ENCODE data around the gene NECAB2.

The NECAB2 gene

DNA sequence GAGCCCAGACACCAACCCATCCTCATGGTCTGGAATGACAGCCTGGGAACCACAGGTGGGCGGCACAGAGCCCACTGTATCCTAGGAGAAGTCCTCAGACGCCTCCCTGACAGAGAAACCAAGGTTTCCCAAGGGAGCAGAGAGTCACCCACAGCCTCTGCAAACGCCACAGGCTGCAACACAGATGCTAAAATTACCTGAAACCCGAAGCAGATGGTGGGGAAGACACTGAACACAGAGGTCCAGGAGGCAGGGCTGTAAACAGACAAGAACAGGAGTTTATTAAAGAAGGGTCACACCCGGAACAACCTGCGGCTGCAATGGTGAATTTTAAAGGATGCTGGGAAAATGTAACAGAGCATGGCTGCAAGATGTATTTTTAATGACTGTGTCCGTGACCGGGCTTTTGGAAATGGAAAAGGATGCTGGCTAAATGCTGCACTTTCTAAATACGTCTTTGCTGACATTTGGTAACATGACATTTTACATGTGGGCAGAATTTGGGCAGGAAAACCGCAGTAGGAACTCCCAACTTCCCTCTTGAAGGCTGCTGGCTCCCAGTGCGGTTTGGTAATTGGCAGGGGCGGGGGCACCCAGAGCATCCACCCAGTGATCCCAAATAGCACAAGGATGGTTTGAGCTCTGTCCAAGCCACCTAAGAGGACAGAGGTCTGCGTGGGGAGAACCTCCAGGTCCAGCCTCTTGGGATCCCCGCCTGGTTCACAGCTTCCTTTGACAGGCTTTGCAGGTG, 61.4 kb downstream of the NECAB2 start:
- DNase-seq = no peak

DNA sequence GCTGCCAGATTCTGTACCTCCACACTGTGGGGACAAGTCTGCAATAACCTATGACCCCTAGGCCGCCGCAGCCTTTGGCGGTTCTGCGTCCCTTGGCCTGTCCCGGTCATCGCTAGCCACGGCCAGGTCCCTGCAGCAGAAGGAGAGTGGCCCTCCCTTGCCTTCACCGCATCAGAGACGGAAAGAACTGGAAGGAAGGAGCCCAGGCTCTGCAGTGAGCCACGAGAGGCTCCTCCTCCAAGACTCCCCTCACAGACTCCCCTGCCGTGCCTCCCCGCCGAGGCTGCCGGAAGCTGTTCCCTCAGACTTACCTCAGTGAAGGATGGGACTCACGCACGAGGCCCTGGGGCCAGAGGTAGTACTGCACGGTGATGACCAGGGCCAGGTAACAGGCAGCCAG, 63.5 kb downstream of the NECAB2 start:
- no peak for DNase-seq

DNA sequence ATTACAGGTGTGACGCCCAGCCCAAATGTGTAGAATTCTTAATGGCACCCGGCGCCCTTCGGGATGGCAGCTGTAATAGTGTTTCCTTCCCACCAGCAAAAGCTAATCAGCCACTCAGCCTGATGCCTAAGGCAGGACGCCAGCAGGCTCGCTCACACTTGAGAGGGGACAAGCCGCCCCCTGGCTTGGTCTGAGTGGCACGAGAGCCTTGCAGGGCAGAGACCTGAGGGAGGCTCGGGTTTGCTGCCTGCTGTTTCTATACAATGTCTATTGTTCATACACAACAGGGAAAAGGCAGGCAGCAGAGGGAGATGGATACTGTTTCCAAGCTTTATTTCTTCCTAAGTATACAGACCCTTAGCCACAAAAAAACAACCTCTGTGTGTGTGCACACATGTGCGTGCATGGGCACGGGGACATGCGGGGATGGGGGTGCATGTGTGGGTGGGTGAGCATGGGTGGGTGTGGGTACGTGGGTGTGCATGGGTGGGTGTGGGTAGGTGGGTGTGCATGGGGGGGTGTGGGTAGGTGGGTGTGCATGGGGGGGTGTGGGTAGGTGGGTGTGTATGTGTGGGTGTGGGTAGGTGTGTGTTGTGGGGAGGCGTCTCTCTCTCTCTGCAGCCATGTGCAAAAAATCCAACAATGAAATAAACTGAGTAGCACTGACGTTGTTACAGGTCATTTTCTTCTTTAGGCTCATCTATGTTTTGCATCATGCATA, 64.6 kb downstream of the NECAB2 start:
- no peak for DNase-seq

DNA sequence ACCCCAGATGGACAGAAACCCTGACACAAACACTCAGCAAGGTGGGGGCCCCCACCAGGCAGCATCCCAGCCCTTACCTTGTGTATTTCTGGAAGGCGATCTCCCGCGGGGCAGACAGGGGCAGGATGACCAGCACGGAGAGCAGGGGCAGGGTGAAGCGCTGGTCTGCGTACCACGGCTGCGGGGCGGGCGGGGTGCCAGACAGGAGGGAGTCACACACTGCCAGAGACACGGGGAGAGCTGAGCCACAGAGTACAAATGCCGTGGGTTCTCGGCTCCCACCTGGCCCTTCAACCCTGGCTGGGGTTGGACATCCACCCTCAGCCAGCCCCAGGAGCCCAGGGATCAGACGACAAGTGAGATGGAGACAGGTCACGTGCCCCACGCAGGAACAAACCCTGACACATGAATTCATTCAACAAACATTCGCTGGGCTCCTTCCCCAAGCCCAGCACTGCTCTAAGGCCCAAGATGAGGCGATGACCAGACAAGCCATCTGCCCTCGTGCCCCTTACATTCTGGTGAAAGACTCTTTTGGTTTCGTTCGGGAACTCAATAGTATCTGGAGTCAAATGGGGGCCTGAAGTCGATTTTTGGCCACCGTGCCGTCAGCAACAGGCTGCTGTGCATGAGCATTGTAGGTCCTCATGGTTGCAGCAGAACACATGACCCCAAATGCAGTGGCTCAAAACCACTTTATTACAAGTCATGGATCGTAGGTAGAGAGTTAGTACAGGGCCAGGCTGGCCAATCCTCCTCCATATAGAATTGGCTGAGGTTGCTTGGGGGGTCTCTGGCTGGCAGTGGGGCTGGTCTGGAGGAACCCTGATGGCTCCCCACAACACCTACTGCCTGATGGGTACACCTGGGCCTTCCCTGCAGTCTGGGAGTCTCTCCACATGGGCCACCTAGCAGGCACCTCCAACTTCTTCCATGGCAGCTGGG, 65.5 kb downstream of the NECAB2 start:
- no peak for DNase-seq

DNA sequence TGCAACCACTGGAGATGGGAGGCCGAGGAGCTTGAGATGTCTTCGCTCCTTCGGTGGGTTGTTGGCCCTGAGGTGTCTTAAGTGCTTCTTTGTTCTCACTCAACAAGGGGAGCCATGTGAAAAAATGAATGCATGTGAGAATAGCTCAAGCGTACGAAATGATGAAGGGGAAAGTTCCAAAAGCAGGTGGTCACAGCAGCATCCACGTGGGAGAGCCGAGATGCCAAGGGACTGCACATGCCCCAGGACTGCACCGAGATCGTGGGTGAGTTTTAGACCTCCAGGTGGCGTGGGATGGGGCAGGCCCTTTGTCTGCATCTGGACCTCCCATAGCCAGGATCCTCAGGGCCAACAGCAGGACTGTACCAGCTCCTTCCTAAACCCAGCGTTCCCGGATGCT, 66.5 kb downstream of the NECAB2 start:
- DNase-seq = no peak

DNA sequence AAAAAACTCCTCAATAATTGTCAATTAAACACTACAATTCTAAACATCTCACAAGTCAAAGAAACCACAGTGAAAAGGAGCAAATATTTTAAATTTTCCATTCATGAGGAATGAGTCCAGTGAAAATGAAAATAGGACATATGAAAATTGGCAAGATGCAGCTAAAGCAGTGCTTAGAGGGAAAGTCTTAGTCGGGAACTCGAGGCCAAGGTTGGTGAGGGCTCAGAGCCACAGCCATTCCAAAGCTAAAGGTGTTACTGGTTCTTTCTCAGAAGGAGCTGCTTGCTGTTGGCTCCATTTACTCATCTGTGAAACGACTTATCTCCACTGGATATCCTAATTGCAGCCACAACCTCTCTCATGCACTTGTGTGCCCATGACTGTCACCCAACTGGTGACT, 68.1 kb downstream of the NECAB2 start:
- no peak for DNase-seq

DNA sequence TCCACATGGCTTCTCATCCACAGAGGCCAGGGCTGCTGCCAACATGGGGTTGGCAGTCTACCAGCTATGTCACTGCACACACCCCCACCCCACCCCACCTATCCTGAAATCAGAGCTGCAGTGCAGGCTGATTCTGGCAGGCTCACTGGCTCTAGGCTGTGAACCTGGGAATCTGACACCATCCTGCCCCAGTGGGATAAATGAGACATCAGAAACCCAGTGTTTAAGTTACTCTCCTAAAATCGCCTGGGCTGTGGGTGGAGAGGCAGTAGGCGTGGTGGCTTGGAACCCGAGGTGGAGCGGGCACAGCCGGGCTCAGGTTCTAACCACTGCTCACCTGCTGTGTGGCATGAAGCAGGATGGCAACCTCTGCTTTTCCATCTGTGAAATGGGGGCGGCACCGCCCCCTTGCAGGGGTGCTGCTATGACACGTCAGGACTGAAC, 69.0 kb downstream of the NECAB2 start:
- no peak for DNase-seq

DNA sequence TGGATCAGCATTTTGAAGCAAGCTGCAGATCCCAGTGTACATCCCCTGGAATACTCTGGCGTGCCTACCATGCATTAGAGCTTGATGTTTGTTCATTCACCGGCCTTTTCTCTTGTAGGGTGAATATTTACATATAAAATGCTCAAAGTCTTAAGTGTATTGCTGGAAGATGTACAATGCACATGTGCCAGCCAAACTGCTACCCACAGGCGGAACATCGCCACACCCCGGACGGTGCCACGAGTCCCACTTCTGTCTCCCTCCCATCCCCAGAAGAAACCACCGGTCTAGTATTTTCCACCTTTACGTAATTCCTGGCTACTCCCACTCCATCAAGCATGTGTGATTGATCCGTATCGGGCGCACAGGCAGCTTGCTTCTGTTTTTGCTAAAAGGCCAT, 70.4 kb downstream of the NECAB2 start:
- no peak for DNase-seq

DNA sequence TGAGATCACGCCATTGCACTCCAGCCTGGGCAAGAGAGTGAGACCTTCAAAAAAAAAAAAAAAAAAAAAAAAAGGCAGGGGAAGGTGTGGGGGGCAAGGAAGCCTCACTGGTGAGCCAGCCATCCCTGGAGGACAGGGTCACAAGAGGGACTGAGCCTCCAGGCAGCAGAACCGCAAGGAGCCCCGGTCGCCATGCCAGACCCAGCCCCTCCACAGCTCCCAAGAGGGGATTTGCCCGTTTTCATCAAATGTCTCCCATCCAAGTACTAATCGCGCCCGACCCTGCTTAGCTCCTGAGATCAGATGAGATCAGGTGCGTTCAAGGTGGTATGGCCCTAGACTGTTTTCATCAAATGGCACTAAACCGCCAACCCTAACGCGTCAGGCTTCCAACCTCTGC, 71.7 kb downstream of the NECAB2 start:
- no peak for DNase-seq

DNA sequence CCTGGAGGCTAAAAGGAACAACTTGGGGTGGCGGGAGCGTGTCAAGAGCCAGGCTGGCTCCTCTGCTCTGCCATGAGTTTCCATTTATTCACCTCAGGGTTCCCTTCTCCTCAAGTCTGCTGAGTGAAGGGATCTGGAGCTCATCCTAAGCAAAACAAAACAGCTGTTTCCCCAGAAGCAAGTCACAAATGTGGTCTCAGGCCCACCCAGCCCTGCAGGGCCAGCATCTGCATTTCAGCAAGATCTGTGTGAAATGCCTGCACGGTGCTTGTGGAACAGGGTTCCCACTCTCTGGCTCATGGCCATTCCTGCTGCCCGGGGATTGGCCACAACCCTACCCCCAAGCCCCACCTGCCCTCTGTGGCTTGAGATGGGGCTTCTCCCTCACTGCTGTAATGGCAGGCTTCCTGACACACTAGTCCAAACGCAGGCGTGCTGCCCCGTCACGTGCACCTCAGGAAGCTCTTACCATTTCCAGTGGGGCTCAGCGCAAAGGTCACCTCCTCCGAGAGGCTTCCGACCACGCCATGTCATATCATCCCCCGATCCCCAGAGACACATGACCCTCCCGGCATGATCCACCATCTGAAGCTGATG, 72.3 kb downstream of the NECAB2 start:
- DNase-seq = no peak

DNA sequence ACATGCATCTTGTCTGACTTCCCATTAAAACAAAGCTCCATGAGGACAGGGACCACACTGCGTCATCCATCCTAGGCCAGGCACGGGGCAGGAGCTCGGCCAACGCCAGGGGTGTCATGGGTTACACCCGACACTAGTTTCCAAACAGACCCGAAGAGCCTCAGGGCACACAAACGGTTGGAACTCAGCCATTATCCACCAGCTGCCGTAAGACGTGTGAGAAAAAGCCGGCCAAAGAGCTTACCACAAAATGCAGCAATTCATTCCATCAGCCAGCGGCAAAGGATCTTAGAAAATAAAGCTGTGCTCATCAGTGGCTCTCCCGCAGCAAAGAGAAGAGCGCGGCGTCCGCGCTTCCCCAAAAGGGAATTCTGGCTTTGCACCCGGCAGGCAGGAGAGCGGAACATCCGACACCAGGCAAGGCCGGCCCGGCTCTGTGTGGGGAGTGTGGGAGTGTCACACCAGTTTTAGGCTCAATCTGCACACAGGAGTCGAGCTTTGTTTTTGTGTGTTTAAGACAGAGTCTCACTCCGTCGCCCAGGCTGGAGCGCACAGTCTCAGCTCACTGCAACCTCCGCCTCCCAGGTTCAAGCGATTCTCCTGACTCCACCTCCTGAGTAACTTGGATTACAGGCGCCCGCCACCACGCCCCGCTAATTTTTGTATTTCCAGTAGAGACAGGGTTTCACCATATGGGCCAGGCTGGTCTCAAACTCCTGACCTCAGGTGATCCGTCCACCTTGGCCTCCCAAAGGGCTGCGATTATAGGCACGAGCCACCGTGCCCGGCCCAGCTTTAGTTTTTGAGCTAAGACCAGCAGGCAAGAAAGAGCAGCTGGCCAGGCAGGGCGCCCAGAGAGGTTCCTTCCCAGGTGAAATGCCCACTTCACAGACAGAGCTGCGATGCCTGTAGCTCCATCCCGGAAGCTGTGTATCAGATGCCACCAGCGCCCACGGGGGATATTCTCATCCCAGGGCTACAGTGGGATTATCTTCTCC, 73.1 kb downstream of the NECAB2 start:
- DNase-seq = no peak

DNA sequence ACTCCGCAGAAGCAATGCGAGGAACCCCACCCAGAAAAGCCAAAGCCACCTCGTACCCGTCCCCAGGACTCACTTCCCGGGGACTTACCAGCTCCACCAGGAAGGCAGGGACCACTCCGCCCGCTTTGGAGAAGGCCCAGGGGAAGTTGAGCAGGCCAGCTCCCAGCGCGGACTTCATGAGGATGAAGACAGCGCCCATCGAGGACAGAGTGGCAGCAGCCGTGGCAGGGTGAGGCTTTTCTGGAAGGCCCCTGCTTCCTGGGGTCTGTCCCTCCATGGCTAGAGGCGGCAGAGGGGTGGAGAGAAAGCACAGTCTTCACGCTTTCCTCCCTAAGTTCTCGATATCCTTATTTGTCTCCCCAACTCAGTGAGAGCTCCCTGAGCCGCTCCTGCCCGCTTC, 73.8 kb downstream of the NECAB2 start:
- DNase-seq = no peak

DNA sequence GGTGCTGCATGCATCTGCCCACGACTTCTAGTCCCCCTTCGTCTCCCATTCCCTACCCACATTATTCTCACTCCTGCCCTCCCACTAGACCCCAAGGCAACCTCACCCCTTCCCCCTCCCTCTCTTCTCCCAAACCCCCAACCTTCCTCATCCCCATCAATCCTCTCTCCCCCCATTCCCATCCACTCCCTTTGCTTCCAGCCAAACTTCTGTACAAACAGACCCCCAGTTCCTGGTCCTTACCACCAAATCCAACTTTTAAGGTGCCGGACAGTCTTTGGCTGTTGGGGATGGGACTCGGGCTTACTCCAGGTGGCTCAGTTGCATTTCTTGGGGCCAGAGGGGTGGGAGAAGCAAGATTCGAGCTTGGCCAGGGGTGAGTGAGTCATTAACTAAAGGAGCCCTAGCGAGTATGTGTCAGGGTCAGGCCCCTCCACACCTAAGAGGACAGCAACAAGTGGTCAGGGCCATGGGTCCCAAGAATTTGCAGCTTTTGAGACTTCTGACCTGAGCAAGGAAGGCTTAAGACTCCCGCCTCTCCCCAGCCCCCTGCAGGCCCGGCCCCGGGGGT, 74.3 kb downstream of the NECAB2 start, which contains the start of gene SLC38A8:
TSS of gene SLC38A8 (minus strand) at position 488 of the 571 bp plus-strand sequence. CDS start 638 bp downstream, outside the sequence.
- no peak for DNase-seq

DNA sequence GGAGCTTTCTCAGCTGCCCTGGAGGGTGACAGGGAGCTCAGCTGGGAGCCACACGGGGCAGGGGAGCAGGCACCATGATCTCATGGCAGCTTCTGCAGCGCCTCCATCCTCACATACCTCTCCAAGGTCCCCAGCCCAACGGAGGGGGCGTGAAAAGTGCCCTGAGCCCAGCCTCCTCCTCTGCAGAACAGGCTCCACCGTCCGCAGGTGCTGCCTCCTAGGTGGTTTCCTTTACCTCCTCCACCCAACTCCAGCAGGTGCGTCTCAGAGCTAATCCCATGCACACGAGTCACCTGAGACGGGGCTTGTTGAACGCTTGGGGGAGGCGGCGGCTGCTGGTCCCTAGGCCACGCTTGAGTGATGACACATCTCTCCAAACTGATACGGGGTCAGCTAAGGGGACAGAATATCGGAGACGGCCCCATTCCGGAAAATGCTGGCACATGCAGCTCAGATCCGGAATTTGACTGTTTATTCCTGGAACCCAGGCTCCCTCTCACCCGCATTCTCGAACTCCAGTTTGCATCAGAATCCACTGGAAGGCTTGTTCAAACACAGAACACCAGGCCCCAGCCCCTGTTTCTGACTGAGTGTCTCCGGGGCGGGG, 74.9 kb downstream of the NECAB2 start:
- peak; percentile 11 for DNase-seq

DNA sequence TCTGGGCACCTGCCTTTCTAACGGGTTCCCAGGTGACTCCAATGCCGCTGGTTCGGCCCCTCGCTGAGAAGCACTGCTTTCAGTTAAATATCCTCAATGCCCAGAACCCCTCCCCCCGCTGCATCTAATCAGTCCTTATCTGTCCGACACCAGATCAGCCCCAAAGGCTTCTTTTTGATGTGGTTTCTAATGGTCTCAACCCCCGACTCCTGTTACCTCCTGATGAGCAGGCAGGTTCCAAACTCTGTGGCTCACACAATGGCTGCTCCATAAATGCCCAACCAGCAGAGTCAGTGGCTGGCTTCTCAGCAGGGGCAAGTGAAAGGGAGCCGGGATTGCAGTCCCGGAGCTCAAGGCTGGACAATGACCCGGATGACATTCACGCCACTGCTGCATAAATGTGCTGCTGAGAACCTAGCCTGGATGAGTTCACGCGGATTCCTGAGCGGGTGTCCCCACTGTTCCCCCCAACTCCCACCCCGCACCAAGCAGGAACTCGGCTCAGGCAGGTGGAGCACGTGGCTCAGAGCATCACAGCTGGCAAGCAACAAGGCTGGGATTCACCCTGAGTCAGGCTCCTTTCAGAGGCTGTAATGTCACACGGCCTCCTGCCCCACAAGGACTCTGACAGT, 75.6 kb downstream of the NECAB2 start:
- no peak for DNase-seq

DNA sequence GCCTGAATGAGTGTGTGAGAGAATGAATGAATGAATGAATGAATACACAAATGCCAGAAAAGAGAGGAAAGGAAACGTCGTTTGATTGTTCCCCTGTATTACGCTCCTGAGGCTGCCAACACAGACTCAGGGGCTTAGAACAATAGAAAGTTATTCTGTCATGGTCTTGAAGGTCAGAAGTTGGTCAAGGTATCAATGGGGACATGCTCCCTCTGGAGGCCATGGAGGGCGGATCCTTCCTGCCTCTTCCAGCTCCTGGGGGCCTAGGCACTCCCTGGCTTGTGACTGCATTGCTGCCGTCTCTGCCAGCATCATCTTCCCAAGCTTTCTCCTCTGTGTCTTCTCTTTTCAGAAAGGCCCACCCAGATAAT, 76.1 kb downstream of the NECAB2 start:
- no peak for DNase-seq

DNA sequence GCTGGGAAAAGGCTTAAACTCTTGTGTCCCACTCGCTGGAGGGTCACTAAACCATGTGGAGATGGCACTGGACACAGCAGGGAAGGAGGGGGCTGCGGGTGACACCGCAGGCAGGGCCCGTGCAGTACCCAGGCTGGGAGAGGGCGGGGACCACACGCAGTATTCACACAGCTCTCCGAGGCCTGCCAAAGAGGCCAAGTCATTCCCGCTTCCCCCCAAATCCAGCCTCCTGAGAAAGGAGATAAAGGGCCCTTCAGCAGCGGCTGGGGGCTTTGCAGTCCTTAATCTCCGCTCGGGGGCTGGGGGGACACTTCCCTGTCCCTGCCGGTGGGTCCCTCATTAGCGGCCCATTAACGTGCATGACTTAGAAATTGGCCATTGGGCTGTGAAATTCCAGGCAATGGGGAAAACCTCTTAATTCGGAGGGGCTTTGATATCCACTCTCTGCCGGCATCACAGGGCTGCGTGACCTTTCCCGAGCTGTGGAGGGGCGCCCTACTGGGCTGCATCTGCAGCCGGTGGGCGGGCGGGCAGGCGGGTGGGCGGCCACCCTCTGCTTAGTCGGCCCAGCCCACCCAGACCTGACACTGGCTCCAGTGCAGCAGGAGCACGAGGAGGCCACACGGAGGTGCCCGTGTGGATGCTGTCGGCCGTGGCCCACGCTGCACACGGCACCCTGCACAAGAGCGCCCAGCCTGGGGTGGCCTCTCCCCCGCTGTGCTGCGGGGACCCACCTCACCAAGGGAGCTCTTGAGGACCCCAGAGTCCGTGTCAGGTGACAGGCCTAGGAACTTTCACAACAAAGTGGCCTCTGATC, 77.2 kb downstream of the NECAB2 start:
- no peak for DNase-seq

DNA sequence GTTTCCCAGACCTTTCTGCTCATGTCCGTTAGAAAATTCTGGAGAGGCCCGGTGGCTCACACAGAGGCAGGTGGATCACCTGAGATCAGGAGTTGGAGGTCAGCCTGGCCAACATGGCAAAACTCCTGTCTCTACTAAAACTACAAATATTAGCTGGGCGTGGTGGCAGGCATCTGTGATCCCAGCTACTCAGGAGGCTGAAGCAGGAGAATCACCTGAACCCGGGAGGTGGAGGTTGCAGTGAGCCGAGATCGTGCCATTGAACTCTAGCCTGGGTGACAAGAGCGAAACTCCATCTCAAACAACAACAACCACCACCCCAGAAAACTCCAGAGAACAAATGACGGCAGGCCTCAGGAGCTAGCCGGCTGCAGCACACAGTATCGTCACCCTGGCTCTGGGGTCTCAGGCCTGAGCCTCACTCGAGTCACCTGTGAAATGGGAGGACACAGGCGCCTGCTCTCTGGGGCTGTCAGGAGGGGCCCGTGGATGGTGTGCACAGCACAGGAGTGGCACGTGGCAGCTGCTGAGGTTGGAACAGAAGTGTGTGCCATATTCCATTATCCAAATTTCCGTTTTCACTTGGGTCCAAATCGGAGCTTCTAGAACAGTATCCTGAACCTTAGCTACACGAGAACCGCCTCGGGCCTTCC, 77.9 kb downstream of the NECAB2 start:
- DNase-seq = no peak

DNA sequence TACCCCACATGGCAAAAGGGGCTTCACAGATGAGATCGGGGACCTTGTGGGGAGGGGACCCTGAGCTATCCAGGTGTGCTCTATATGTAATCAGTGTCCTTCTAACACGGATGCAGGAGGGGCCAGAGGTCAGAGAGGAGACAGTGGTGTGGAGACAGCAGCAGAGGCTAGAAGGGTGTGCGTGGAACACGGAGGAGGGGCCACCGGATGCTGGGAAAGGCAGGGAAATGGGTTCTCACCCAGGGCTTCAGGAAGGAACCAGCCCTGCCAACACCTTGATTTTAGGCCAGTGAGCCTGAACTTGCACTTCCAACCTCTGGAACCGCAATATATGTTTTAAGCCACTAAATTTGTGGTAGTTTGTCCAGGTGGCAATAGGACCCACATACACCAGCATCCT, 79.2 kb downstream of the NECAB2 start:
- DNase-seq = no peak
